ENCODE results near the gene SEPTIN1.
"Not testable (repeated sequence)": the region's sequence is repeated elsewhere in the genome, so short reads cannot be mapped to it uniquely, and the experiment has no call there.

SEPTIN1 gene

GRCh38 chr16:30337964-30338357, 44.4 kb downstream of the SEPTIN1 start:
- not testable (repeated sequence) for DNase-seq

DNA sequence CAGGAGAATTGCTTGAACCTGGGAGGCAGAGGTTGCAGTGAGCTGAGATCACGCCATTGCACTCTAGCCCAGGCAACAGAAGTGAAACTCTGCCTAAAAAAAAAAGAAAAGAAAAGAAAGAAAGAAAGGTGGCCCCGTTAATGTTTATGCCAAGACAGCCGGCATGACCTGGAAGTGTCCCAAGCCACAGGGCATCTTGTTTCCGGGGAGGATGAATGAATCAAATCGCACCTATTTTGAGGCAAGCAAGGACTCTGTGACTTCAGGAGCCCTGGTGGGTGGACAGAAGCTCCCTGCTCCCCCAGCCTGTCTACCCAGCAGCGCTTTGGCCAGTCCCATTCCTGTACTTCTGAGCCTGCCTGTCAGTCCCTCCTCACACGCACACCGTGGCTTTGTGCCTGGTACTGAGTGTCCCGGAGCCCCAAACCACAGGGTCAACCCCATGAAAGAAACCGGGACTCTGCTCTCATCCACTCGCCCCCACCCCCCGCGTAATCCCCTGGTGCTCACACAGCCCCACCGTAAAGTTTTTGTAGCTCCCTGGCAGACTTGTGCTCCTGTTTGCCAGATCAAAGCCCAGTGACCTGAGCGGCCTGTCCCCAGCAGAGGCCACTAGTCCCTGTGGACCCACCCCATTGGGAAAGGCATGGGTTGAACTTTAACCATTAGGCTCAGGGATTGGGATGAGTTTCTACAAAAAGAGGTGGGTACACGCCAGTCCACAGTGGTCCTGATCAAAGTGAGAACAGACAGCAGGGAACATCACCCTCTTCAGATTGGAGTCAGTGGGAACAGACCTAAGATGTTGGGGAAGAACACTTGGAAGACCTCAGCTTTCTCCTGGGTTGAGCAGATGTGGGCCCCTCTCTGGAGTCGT, 46.5 kb downstream of the SEPTIN1 start:
- peak; percentile 36 for DNase-seq

- DNase-seq: peak; percentile 88
These were observed 47.2 kb downstream of the SEPTIN1 start for GRCh38 chr16:30335028-30335597.

- peak; percentile 86 for DNase-seq
These were observed 47.8 kb downstream of the SEPTIN1 start for GRCh38 chr16:30334473-30334989.
